DMS114 treated with DMSO at 0.1 percent for 48 hours (cell line): Measurements from ENCODE around the gene HVCN1.
"Not testable (repeated sequence)": the region's sequence is repeated elsewhere in the genome, so short reads cannot be mapped to it uniquely, and the experiment has no call there.

Source experiments
- DNase-seq: peaks from one replicate; lab custom pipeline; 2025; ENCODE audit not compliant: unreplicated experiment; lab: John Stamatoyannopoulos, UW

Gene HVCN1, protein sequence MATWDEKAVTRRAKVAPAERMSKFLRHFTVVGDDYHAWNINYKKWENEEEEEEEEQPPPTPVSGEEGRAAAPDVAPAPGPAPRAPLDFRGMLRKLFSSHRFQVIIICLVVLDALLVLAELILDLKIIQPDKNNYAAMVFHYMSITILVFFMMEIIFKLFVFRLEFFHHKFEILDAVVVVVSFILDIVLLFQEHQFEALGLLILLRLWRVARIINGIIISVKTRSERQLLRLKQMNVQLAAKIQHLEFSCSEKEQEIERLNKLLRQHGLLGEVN

GRCh38 chr12:110688446-110689280, at the start of gene HVCN1:
TSS of gene HVCN1 (minus strand) at chr12:110689115. CDS start at chr12:110683245, 5,870 bp downstream.
- DNase-seq = no peak

DNA sequence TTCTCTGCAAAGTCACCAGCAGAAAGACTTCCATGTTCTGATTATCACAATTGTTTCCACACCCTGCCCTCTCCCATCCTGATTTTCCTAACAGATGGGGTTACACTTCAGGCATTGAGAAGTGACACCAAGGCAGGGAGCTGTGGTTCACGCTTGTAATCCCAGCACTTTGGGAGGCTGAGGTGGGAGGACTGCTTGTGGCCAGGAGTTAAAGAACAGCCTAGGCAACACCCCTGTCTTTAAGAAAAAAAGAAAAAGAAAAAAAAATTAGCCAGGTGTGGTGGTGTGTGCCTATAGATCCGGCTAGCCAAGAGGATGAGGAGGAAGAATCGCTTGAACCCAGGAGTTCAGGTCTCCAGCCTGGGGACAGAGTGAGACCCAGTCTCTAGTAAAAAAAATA, 48.6 kb upstream of the HVCN1 start:
- no peak for DNase-seq

DNA sequence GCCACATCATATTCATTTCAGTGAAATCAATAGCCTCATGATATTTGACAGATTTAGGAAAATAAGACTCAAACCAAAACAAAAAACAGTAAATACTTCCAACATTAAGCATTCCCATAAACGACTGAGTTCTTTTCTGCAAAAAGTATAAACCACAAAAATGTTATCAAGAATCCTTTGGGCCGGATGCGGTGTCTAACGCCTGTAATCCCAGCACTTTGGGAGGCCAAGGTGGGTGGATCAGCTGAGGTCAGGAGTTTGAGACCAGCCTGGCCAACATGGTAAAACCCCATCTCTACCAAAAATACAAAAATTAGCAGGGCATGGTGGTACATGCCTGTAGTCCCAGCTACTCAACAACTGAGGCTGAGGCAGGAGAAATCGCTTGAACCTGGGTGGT, 48.1 kb upstream of the HVCN1 start:
- not testable (repeated sequence) for DNase-seq

- no peak for DNase-seq
These were observed 45.0 kb upstream of the HVCN1 start for GRCh38 chr12:110733900-110734299.

DNA sequence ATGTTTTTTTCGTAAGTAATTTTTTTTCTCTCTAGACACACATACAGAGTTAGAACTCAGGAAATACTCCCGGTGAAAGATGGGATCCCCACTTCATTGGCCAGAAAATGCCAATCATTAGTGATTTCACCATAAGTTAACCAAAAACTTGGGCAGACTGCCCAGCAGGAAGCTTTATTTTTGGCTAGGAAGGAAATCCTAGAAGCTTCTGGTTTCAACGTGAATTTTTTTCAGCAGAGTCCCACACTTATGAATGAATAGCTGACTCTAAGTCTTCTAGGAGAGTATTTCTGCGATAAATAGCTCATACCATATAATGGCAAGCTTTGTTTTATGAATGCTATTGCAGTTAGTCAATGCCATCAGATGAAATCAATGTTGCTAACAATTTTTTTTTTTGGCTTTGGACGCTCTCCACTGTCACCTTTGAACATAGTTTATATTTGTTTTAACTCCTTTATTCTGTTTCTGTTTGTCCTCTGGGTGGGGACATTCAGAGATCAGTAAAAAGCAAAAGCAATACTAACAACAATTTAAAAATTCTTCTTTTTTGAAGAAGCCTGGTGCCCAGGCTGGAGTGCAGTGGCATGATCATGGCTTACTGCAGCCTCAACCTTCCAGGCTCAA, 44.3 kb upstream of the HVCN1 start:
- DNase-seq = no peak

GRCh38 chr12:110732572-110732971, 43.7 kb upstream of the HVCN1 start:
- DNase-seq = no peak

GRCh38 chr12:110731479-110731878, 42.6 kb upstream of the HVCN1 start:
- DNase-seq = no peak

GRCh38 chr12:110728628-110729027, 39.7 kb upstream of the HVCN1 start:
- DNase-seq = no peak

GRCh38 chr12:110726708-110727369, 37.9 kb upstream of the HVCN1 start:
- DNase-seq = no peak

GRCh38 chr12:110726028-110726427, 37.1 kb upstream of the HVCN1 start:
- DNase-seq = no peak

DNA sequence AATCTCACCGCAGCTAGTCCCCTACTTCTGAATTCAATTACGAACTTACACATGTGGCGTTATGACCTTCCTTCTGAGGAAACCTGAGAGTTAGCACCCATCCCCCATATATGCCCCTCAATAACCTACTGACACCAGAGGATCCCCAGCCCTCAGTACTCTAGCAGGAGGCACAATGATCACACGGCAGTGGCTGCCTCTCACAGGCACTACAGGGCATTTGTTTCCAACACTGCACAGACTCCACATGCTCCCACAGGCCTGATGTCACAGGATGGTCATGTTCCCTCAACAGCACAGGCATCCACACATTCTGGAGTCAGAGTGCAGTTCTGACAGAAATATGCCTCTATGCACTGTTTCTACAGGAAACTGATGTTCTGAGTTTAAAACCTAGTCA, 36.4 kb upstream of the HVCN1 start:
- no peak for DNase-seq

DNA sequence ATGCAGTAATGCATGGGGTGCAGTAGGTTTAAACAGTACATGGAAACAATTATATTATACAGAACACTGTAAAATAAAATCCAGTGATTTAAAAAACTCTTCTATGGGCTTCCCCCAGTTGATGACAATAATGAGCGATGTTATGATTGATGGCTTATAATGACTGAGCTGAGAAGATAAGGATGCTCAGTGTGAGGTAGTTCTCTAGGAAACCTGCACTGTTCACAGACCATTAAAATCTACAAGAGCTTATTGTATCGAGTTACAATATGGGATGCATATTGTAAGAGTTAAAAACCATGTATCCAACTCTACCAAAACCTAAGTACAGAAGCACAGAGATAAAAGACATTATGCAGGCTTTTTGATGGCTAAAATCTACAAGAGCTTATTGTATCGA, 34.0 kb upstream of the HVCN1 start:
- DNase-seq = not testable (repeated sequence)

DNA sequence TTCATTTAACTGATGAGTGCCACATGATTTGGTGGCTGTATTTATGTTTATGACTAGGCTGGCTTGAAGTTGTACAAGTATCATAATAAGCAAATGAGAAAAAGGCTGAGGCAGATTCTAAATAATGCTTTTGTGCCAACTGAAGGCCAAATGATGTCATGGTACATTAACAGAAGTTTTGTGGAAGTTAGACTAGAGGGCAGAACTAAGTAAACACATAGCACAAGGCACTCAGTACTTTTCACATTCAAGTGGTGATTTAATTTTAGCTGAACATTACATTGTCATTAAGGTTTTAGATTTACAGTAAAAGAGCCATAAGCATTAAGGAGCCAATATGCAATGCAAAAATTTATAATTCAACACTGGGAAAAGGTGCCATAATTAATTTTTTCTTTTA, 32.7 kb upstream of the HVCN1 start:
- no peak for DNase-seq

DNA sequence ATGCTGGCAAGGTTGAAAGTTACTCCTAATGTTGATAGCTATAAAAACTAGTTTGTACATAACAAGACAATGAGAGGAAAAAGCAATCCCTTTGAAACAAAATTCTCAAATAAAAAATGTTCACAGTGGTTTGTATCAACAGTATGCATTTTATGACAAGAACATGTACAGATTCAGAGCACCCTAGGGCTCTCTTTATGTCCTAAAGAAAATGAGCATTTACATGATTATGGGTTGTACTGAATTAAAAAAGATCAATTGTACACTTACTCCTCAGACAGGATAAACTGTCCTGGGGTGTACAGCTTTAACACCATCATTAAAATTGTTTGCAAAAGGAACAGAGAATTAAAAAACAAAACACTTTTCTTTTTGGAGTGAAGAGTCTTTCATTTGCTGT, 31.6 kb upstream of the HVCN1 start:
- no peak for DNase-seq

GRCh38 chr12:110718222-110718908, 29.4 kb upstream of the HVCN1 start:
- no peak for DNase-seq

DNA sequence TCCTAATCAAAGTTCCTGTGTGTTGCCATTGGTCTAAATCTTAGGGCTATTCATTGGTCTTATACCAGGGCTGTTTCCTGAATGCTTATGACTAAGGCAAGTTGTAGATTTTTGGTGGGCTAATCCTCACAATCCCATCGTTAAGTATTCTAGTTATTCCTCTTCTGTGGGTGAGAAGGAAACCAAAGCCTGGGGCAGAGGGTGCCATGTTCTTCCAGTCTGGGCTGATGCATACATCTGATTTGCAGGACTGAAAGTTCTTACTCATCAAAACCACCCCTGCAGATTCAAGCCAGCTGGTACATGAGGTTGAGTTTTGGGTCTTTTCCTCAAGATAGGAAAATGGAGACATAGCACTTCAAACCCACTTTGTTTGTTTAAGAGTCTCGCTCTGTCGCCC, 28.1 kb upstream of the HVCN1 start:
- no peak for DNase-seq

DNA sequence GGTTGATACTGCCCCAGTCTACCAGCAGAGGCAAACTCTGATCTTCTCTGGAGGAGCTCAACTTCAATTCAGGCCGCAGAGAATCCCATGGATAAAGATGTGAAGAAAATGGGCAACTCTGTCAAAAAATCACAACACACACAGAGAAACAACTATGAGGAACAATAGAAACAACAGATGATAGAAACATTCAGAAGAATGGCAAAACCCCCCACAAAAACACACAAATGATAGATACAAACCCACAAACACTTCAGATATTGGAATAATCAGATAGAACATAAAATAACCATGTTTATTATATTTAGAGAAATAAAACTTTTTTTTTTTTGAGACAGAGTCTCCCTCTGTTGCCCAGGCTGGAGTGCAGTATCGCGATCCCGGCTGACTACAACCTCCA, 20.0 kb upstream of the HVCN1 start:
- no peak for DNase-seq

DNA sequence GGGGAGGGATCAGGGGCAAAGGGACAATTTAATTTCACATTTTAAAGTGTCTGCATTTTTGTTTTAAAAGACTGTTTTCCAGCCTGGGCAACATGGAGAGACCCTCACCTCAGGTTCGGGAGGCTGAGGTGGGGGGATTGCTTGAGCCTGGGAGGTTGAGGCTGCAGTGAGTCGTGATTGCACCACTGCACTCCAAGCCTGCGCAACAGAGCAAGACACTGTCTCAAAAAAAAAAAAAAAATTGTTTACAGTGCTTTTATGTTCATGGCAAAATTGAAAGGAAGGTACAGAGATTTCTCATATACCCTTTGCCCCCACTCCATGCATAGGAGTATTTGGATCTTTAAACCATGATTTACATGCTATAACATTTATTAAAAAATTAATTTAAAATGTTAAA, 16.4 kb upstream of the HVCN1 start:
- DNase-seq = no peak

DNA sequence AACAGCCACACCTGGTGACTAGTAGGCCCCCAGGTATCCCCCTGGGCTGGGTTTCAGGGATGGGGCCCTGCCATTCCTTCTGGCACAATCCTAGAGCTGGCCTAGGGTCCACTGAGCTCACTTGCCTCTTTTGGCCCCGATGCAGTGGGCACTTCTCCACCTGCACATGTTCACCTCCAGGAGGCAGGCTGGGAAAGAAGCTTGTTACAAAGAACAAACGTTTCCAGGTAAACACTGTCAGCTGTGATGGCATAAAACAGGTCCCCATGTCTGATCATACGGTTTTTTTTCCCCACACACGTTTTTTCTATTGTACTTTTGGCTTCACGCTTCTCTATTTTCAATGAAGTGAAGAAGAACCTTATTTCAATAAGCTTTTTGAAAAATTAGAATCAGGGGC, 15.8 kb upstream of the HVCN1 start:
- DNase-seq = no peak

DNA sequence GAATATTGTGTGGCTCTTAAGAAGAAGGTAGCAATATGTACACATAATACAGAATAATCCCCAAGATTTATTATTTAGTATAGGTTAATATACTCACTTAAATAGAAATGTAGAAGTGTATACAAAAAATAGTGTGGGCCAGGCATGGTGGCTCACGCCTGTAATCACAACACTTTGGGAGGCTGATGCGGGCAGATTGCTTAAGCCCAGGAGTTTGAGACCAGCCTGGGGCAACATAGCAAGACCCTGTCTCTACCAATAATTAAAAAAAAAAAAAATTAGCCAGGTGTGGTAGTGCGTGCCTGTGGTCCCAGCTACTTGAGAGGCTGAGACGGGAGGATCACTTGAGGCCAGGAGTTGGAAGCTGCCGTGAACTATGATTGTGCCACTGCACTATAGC, 15.3 kb upstream of the HVCN1 start:
- no peak for DNase-seq

DNA sequence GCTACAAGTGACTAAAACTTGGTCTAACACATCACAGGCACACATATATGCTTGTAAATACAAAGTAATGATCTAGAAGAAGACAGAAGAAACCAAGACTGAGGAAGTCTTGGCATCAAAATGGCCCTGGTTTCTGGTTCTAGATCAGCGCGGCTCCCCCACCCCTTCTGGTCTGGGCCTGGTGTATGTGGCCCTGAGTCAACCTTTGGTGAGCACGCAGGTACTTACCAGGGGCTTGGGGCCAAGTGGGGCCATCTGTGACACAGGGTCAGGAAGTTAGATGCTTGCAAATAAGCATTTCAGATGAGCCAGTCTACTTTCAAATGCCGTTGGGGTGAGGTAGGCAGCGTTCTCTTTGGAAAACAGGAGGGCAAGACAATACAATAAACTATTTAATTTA, 13.2 kb upstream of the HVCN1 start:
- DNase-seq = no peak
